Stimulated activated CD8-positive, alpha-beta memory T cell treated with anti-CD3 and anti-CD28 coated beads, Interleukin-7, amount 100 ng/mL, for 24 hours (primary cell): ENCODE measurements around the gene ZNF664.

Experiments
- DNase-seq: peaks from one replicate; pipeline ENCODE4 v3.0.0-alpha.2; 2020; ENCODE audit warnings: low read depth

Gene ZNF664

DNA sequence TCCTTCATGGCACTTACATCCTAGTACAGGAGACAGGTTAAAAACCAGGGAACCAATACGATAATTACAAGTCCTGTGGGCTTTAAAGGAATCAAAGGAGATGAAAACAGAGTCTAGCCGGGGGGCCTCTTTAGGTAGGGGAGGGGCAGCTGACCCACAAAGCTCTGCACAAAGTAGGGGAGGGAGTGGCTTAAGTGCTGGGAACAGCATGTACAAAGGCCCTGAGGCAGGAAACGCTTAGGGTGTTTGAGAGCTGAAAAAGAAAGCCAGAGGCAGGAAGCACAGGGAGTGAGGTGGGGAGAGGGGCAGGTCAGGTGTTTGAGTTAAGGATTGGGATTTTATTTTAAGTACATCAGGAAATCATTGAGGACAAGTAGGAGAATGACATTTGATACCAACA lies 37.7 kb downstream of the ZNF664 start:
- no peak for DNase-seq

DNA sequence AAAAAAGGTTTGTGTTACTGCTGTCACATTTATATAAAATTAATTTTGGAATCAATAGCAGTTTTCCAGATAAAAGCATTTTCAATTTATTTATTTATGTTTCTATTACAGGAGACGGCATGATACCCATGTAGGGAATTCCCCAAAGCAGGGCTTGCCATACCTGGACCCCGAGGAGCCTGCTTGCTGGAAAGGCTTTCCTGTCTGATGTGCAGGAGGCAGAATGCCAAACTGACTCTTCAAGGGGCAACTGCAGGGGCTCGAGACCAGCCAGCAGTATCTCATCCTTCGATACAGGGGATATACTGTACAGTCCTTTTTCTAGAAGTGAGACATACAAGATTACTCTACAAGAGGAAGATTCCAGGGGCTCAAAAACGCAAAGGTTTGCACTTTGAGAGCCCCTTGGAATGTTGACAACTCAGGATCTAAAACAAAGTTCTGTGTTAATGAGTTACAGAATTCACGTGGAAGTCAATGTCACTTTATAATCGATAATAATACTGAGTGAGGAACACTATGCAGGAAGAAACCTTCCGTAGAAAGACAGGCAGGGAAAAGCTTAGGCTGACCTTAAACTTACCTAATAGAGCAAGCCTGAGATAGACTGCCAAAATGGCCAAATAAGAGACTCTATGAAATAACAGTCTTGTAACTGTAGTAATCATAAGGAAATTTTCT lies 38.6 kb downstream of the ZNF664 start:
- no peak for DNase-seq

DNA sequence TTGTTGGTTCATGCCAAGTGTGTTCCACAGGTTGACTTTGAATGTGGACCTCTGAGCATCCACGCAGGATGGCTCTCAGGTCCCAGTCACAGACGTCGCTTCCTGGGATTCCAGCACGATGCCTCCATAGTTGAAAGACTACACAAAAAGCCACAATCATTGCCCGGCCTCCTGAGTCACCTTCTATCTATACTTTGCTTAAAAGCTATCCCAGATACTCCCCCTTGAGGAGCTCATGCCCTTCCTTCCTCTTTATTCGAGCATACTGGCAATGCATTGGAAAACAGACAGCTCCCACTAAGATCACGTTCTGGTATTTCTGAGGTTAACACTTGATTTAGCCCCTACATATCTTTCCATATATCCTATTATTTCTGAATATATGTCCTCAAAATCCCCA lies 40.1 kb downstream of the ZNF664 start:
- DNase-seq = no peak

DNA sequence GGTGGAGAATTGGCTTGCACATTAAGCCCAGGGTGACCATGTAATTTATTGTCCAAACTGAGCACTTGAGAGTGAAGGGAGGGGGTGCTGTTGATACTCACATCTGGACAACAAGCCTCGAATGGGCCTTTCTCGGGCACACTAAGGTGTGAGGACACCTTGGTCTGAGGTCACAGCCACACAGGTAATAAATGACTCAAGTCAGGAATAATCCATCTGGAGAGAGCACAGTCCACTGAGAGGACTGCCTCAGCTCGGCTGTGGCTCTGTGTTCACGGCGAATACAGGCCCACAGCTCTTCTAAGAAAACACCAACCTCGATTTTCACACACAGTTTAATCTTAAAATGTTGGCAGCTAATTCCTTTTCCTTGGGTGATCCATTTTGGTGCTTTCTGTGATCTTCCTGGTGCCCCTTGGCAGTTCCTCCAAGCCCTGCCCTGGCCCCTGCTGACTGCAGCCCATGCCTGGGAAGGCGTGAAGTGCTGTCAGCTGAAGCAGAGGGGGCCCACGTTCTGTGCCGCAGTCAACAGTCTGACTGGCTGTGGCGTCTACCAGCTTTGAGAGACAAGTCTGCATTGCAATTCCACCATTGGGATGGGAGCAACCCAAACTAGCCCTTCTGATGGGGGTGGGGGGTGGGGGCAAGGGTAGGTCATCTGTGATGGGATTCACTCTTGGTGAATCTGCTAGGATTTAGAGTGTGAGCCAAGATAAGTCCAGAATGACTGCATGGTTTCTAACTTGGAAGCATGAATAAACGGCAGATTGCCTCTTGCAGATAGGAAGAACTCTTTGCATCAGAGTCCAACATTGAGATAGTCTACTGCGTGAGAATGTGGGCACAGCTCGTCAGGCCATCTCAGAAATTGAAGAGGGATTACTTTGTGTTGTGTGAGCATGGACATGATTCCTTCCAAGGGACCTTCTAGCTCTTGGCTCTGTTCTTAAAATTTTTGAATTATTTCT lies 42.8 kb downstream of the ZNF664 start:
- DNase-seq = no peak

DNA sequence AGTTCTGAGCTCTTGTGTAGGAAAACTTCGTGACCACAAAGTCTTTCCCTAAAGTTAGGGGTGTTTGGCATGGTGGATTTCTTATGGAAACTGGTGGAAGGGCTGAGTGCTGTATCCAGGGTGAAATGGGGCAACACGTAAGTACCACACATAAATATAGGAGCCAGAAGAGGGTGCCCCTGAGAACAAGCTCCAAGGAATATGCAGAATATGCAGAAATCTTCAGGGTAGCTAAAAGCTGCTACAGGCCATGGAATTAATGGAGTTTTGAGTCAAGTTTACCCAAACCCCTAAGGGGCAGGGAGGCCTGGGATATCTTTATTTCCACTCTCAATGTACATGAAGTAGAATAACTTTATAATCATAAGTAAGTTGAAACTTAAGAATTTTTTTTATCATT lies 44.0 kb downstream of the ZNF664 start:
- DNase-seq = no peak

DNA sequence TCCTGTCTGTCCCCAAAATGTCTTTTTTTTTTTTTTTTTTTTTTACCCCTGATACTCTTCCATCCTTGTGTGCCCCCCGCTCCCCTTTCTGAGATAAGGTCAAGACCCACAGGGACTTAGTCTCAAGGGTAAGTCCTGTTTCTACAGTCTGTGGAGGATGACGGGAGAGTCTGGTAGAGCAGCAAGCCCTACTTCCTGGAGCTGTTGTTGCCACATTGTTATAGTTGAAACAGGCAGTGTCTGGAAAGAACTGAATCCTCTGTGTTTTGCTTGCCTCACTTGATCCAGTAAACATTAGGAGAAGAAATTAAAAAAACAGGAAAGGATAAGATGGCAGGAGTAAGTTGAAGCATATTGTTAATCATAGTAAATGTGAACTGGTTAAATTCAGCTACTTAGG lies 45.5 kb downstream of the ZNF664 start:
- no peak for DNase-seq

DNA sequence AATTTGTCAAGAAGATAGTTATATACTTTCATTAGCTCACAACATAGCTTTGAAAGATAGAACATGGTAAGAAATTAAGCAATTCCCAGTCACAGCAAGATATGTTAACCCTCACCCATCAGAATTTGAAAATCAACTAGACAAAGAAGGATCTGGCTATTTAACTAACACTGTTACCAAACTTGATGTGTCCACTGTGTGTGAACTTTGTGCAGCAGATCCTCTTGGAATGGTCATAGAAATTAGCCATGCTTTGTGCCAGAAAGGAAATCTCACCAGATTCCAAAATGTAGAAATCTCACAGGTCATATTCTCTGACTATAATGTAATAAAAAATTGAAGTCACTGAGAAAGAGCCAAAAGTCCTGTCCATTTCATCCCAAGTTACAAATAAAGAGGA lies 46.1 kb downstream of the ZNF664 start:
- DNase-seq = no peak

DNA sequence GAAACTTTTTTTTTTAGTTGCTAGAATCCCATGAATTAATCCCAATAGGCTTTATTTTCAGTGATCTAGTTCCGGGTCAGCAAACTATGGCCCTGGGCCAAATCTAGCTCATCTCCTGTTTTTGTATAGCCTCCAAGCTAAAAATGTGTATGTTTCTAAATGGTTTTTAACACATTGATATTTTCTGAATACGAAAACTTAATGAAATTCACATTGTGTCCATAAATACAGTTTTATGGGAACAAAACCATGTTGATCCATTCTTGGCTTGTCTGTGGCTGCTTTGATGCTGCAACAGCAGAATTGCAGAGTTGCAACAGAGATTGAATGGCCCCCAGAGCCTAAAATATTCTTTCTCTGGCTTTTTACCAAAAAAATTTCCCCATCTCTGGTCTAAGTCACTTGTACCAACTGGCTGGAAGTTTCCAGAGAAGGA lies 47.5 kb downstream of the ZNF664 start:
- DNase-seq = no peak

DNA sequence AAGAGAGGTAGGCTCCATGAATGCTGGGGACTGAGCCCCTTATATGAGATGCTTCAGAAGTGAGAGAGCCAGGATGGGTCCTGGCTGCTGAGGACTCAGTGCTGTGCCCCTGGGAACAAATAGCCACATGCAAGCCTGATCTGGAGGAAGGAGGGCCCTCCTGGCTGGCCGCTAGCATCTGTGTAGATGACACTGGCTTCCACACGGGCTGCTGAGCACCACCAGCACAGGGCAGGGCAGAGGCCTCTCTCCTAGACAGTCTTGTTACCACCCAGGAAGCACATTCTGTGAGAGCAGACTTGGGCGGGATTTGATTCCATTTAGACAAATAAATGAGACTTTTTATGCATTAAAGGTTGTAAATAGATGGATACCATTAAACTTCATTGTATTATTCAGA lies 48.0 kb downstream of the ZNF664 start:
- DNase-seq = no peak

DNA sequence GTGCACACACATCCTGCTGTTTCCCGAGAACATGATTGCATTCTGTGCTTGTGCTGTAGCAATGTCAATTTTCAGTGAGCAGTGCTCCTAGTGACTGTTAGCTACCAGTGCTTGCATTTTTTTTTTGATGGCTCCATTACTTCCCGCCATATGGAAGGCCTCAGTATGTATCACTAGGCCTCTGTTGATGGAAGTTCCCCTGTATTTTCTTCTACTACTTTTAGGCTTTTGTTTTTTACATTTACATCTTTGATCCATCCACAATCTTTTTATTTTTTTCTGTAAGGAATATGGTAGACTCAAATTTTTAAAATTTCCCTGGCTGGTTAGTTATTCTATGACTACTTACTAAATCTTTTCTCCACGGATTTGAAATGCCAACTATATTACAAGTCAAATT lies 49.1 kb downstream of the ZNF664 start:
- no peak for DNase-seq

DNA sequence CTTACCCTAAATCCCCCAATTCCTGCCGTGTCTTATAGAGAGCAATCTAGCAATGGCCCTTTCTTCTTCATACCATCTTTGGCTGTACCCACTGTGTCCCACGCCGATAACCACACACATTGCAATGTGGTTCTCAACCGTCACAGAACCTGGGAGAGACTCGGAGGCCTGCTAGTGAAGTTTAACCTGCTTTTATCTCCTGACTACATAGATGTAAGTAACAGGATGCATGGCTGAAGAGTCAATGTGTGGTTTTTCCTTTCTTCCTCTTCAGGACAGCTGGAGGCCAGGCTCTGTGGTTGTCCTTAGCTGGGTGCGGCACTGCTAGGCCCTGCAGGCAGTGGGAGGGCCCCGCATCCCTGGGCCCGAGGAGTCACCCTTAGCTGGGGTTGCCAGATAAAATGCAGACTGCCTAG lies 51.3 kb downstream of the ZNF664 start:
- no peak for DNase-seq

DNA sequence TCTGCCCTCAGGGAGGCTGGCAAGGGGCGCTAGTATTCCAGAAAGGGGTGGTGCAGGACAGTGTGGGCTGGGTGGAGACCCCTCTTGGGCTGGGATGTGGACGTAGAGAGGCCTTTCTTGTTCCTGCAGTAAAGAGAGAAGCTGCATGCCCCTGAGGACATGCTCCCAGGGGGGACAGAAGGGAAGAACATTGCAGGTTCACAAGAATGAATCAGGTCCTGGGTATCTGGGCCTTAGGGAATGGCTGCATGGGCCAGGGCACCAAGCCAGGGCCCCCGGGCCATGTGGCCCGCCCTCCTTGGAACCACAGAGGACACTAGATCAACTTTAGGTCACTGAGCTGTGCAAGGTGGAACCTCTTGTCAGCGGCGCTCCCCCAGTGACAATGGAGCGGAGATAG lies 51.8 kb downstream of the ZNF664 start:
- DNase-seq = no peak

DNA sequence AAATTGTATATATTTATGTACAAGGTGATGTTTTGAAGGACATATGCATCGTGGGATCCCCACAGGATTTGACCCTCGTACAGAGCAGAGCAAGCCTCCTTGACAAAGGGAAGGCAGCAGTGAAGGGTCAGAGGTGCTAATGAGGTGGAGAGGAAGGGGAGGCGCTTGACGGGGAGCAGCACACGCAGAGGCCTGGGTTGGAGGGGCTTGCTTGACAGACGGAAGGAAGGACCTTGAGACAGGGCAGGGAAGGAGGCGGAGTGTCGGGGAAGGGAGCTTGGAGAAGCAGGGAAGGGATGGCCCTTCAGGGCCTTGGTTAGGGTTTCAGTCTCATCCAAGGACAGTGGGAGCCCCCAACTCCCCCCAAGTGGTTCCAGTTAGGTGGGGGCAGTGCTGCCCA lies 52.6 kb downstream of the ZNF664 start:
- DNase-seq = no peak

DNA sequence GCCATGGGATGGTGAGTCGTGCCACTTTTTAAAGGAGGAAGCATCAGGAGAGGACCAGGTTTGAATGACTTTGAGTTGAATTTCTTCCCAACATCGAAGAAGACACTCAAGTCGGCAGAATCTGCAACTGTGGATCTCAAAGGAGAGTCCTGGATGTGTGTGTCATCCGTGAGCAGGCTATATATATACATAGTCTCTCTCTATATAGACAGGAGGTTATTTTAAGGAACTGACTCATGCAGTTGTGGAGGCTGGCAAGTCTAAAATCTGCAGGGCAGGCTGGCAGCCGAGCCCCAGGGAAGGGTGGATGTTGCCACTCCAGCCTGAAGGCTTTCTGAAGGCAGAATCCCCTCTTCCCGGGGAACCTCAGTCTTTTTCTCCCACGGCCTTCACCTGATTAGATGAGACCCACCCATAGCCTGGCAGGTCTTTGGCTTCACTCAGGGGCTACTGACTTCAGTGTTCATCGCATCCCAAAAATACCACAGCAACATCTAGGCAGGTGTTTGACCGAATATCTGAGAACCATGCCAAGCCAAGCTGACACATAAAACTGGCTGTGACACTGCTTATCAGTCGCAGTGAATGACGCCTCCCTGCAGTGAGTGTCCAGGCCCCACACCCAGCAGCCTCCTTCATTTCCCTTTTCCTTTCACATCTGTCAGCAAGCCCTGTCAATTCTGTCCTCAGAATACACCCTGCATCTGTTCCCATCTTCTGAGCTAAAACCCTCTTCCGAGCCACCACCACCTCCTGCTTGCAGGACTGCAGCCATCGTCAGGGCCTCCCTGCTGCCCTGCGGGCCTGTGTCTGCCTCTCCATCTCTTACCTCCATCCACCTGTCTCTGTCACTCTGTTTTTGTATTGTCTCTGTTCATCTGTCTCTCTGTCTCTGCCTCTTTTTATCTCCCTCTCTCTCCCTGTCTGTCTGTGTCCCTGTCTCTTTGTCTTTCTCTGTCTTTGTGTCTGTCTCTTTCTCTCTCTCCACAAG lies 54.0 kb downstream of the ZNF664 start:
- no peak for DNase-seq

DNA sequence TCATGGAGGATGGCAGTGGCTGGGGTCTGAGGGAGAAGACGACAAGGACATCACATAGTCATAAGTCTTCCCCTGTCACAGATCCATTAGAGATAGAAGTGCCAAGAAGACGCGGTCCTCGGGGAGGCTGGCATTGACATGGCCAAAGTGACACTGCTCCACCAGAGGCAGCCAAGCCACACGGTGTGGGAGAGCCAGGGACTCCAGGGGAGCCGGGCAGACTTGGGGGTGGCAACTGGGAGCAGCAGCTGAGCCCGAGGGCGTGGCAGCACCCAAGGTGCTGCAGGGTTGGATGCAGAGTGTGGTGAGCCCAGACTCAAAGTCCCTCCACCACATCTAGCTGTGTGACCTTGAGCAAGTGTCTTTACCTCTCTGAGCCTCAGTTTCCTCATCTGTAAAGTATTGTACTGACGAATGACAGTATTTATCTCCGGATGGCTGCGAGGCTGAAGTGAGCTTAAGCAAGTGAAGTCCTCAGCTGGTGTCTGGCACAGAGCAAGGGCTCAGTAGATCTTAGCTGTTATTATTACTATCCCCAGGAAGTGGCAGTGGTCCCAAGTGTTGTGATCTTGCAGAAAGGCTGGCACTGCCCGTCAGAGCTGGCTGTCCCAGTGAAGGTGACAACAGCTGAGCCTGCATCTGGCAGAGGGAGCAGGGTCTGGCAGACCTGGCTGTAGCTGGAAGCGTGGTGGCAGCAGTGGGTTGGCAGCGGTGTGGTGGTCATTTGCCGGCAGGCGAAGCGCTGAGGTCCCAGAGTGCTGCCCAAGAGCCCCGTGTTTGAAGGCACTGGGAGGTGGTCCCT lies 54.9 kb downstream of the ZNF664 start:
- DNase-seq = no peak

DNA sequence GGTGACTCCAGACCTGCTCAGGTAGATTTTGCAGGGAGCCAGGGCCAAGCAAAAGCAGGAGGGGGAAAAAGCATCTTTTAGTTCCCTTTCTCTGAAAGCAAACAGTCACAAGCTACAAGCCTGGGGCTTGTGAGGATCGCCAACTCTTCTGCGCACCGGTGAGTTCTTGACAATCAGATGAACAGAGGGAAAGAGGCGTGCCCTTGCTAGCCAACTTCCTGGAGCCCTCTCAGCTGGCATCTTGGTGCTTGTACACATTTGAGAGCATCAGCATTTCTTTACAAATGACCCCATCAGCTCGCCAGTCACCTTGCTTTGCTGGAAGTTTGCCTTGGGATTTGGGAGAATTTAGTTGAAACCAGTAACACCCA lies 55.5 kb downstream of the ZNF664 start:
- no peak for DNase-seq

DNA sequence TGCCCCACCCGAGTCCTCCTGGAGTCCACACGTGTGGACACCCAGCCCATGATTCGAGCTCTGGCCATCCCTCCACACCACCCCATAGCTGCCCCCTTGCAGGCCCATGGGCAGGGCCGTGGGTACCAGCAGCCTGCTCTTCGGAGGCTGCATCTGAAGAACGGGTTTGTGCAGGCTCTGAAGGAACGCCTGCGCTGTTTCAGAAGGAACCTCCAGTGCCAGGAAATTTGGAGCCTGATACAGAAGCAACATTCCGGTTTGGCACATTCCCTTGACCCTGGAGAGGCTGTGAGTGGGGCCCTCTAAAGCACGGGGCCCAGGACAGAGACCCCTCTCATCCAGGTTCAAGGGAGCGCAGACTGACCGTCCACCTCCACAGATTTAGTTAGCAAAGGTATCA lies 57.0 kb downstream of the ZNF664 start:
- no peak for DNase-seq

DNA sequence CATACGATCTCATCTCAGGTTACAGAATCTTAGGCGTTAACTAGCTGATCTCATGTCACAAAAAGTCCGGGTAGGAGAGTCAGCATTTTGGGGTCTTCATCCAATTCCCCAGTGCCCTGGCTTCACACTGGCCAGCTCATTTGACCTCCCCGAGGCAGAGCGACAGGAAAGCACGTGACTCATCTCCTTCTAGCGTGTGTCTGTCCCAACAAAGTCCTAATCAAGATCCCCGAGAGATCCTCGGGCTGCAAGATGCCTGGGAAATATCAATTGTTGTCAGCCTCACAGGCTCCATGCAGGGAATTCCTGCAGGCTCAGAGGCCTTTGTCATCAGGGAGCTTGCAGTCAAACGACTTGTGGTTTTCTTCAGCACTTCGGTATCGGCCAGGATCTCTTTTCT lies 57.5 kb downstream of the ZNF664 start:
- DNase-seq = no peak

DNA sequence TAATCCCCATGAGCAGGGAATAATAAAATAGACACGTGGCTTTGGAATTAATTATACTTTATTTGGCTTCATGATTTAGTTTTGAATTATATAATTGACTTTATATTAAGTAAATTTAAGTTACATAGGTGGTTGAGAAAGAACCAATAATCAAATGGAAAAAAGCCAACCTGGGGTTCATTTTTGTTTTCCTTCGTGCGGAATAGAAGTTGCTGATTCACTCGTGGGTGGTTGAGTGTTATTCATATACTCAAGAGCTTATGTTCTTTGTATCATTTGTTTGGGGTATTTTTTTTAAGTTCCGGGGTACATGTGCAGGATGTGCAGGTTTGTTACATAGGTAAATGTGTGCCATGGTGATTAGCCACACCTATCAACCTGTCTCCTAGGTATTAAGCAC lies 58.0 kb downstream of the ZNF664 start:
- no peak for DNase-seq

DNA sequence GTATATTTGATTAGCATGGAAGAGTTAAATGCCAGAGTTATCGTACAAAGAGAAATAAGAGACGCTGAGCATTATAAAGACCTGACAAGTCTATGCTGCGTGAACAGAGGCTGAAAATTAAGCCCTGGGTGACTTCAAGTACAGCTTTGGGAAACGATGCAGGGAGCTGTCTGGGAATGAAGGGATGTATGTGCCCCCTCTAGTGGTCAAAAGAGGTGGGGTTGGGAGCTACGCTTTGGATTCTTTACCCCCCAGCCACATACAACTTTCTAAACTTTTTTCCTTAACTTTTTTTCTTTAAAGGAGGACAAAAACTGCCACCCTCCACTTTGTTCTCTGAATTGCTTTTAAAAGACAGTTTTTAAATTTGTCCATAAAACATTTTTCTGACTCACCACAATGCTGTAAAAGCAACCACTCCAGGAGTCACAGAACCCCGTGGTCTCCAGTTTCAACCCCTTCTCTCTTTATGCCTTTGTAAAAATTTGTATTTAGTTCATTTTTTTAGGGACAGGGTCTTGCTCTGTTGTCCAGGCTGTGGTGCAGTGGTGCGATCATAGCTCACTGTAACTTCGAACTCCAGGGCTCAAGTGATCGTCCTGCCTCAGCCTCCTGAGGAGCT lies 59.4 kb downstream of the ZNF664 start:
- DNase-seq = no peak

DNA sequence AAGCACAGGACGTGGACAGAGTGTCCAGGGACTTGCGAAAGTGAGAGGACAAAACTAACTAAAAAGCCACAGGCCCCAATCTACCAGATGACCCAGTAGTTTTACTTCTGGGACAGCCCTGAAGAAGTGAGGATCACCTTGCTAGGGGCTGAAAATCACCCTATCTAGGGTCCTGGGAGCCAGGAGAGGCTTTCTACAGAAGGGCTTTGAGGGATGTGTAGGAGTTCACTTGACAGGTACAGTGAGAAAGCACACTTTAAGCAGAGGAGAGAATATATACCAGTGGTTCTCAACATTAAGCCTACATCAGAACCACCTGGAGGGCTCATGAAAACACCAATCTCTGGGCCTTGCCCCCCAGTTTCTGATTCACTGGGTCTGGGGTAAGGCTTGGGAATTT lies 60.8 kb downstream of the ZNF664 start:
- DNase-seq = no peak
